DMS 273 (cell line): Measurements from ENCODE around the gene UCK2.

Experiments used
- DNase-seq: peaks from one replicate; lab custom pipeline; 2025; ENCODE audit not compliant: unreplicated experiment; lab: John Stamatoyannopoulos, UW

UCK2 gene

GRCh38 chr1:165897326-165898303 lies 70.2 kb downstream of the UCK2 start:
- DNase-seq, result no peak

- DNase-seq, result peak; percentile 72
These were observed 71.4 kb downstream of the UCK2 start for GRCh38 chr1:165898837-165899236.

GRCh38 chr1:165899461-165899941 lies 72.1 kb downstream of the UCK2 start:
- no peak for DNase-seq

DNA sequence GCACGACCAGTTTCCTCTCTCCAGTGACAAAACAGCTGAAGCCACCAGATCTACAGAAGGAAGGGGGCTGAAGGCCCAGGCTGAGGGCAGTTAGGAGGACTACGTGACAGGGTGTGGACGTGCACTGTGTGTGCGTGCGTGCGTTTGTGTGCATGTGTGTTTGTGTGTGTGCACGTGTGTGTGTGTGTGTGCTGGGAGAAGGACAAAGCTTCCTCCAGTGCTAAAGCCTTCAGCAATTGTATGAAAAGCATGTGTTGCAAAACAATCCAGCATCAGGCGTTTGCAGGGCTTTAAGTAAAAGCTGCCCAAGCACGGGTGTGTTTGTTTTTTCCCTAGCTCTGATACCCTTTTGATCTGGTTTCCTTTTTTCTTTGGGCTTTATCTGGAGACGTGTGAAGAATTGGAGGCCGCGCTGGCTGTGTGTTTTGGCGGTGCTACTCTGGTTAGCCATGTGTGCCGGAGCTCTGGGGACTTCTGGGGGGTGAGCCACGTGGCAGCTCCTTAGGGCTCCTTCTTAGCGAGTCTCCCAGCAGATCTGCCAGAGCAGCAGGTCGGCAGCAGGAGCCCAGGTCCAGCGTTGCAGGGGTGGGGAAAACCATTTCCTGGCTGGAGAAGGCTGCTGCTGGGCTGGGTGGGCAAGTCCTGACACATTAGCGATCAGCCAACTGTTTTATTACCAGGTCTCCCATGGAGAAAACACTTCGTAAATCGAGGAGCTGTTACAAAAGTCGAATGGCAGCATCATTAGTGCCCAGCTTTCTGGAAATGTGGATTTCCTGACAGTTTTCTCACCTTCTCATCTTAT lies 73.4 kb downstream of the UCK2 start:
- DNase-seq, result peak; percentile 89

DNA sequence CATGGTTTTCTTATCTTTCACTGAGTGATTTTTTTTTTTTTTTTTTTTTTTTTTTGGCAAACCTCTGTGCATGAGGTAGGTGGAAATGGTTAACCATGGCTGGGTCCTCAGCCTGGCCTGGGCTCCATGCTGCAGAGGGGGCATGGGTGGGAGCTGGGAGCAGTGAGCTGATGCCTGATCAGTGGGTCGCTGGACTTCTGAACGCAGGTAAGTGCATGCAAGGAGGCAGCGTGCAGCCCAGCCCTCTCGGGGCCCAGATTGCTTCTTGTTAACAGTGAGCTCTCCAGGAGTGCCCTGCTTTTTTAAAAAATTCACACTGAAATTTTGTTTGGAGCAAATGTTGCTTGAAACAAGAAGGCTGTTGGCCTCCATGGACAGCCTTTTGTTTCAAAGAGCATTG lies 75.2 kb downstream of the UCK2 start:
- DNase-seq, result no peak

DNA sequence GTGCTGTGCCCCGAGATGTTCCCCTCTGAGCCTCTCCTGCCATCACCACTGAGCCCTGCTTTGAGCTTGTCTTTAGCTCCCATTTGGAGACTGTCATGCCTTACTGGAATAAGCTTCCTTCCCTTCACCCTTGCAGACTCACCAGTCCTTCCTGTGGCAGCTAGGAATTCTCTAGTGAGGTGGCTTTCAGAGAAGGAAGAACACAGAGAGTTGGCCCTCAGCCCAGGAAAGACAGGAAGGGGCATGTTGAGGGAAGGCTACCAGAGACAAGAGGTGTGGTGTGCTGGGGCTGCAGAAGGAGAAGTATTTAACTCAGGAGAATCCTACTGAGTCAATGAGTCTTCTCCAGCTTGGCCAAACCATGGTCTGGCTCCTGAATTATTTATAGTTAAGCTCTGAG lies 76.3 kb downstream of the UCK2 start:
- DNase-seq, result peak; percentile 77

DNA sequence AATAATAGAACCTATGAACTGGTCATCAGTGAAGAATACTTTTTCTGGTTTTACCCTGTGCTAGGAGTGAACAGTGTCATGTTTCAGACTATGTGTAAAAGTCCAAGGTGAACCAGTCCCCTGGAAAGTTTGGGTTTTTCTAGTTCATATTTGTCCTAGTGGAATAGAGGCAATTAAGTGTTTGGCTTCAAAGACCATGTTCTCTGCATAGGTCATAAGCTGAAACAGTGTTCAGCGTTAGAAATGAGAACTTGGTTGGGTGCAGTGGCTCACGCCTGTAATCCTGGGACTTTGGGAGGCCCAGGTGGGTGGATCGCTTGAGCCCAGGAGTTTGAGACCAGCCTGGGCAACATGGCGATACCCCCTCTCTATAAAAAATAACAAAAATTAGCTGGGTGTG lies 77.5 kb downstream of the UCK2 start:
- no peak for DNase-seq

DNA sequence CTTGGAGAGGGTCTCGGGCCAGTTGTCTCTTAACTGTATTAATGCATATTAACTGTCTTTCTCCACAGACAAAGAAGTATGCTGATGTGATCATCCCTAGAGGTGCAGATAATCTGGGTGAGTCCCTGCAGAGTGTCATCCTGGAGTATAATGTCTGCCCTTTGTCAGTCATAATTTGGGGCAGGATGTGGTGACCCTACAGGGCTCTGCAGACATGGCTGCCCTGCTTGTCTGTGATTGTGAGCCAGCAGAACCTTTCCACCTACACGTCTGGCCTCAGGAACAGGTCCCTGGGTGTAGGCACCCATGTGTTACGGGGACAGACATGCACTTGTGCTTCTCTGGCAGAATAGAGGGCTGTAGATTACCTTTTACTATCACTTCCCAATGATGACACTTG lies 78.4 kb downstream of the UCK2 start:
- DNase-seq, result no peak

GRCh38 chr1:165907256-165907857 lies 79.9 kb downstream of the UCK2 start:
- no peak for DNase-seq

GRCh38 chr1:165910764-165911421 lies 83.5 kb downstream of the UCK2 start:
- peak; percentile 28 for DNase-seq

DNA sequence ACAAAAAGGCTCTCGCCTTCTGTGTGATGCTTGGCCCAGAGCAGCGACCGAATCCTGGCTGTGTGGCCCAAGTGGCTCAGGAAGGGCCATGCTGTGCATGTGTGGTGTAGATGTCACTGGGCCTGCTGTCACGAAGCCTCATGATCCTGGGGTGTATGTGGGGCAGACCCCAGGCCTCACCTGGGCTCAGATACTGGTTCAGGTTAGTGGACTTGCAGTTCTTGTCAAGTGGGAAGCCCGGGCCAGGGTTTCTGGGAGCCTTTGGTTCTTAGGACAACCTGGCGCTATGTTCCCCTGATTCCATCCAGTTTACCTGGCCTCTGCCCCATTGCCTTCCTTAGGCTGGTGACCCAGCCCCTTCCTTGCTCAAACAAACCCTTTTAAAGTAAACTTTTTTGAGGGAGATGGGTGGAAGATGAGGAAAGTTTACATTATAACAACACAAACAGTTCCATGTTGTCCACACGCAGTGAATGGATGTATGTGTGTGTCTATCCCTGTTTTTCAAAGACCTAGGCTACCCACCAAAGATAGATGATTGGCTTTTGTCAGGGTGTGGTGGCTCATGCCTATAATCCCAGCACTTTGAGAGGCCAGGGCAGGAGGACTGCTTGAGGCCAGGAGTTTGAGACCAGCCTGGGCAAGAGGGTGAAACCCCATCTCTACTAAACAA lies 84.3 kb downstream of the UCK2 start:
- DNase-seq, result no peak

- DNase-seq, result no peak
These were observed 85.2 kb downstream of the UCK2 start for GRCh38 chr1:165912638-165913037.

DNA sequence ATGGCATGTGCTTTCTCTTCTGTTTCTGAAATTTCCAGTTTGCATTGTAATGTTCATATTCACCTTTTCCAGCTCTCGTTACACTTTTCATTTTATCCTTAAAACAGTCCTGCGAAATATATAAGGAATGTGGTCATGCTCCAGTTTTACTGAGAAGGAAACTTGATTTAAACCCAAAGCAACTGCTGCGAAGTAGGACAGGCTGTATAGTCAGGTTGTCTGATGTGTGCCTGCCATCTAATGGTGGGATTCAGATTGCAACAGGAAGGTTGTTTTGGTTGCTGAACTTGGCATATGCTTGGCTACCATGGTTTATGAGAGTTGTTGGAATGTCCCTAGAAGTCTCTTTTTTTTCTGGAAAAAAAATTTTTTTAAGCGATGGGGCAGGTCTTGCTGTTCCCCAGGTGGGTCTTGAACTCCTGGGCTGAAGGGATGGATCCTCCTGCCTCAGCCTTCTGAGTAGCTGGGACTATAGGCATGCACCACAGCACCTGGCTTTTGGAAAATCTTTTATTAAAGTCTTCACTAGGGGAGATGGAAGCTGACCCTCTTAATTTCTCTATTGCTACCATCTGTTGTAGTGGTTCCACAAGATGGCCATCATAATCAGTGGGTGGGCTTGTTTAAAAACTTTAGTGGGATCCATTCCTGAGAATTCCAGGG lies 86.9 kb downstream of the UCK2 start:
- DNase-seq, result peak; percentile 85

GRCh38 chr1:165915480-165915879 lies 88.1 kb downstream of the UCK2 start:
- no peak for DNase-seq

DNA sequence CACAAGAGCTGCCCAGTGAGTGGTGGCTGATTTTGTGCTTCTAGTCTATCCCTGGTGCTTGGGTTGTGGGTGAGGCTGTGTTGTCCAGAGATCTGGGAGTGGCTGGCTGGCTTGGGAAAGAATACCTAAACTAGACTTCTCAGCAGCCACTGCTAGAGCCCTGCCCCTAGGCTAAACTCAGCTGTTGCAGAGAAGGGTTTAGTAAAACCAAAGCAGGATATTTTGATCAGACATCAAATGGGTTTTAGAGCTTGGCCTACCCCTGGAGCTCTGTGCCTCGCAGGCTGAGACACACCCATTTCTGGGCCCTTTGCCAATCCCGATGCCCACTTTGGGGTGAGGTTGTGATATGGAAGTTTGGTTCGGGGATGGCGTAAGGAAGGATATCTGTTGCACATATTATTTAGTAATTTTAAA lies 88.5 kb downstream of the UCK2 start:
- DNase-seq, result peak; percentile 20

DNA sequence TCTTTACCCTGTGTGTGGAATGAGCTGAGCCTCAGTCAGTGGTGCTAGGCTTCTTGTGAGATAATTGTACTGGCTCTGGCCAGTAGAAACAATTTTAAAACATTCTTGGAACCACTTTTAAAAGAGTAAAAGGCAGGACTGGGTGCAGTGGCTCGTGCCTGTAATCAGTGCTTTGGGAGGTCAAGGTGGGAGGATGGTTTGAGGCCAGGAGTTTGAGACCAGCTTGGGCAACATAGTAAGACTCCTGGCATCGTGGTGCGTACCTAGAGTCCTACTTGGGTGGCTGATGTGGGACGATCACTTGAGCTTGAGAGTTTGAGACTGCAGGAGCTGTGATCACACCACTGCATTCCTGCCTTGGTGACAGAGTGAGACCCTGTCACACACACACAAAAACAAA lies 89.8 kb downstream of the UCK2 start:
- DNase-seq, result no peak

DNA sequence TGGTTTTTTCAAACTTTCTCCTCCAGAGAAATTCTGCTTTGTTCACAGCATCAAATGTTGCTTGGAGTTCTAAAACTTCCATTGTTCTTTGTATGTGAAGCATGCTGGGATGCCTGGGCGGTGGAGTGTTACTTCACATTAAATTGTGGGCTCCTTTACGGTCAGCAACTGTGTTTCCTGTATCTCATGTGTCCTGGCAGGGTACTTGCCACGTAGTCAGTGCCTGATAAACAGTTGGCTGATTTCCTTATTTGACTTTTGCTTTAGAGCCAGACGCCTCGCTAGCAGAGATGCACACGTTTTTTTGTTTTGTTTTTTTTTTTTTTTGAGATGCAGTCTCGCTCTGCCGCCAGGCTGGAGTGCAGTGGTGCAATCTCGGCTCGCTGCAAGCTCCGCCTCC lies 96.7 kb downstream of the UCK2 start:
- DNase-seq, result no peak

DNA sequence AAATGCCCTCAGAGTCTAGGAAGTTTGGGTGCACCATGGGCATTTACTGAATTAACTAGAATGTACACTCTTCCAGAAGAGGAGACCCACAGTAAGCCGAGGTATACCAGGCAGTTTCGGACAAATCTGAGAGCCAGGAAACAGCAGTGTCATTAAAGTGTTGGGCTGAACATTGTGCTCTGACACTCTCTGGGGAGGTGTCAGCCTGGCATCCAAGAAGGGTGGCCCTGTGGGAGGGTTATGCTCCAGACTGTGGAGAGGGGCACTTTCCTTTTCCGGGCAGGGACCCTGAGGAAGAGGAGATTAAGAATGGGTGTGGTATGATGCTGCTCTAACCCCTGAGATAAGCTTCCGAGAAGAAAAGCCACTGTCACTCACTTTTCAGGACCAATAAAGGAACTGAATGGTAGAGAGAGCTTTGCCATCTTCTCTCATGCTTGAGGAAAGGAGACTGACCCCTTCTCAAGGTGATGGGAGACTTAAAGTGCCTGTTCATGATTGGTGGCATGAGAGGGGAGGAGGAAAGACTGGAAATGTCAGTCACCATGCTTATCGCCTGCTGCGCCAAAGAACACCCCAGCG lies 98.2 kb downstream of the UCK2 start:
- no peak for DNase-seq

DNA sequence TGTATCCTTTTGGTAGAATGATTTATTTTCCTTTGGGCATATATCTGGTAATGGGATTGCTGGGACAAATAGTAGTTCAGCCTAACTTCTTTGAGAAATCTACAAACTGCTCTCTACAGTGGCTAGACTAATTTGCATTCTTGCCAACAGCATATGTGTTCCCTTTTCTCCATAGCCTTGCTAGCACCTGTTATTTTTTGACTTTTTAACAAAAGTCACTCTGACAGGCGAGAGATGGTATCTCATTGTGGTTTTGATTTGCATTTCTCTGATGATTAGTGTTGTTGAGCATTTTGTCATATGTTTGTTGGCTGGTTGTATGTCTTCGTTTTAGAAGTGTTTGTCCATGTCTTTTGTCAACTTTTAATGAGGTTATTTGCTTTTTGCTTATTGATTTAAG lies 99.8 kb downstream of the UCK2 start:
- DNase-seq, result no peak
